ENCODE measurements around the gene BCAS1.
A peak's percentile ranks its signal among the peaks of the same experiment; 100 is the strongest.
"Not testable (repeated sequence)": the region's sequence is repeated elsewhere in the genome, so short reads cannot be mapped to it uniquely, and the experiment has no call there.

BCAS1 gene

DNA sequence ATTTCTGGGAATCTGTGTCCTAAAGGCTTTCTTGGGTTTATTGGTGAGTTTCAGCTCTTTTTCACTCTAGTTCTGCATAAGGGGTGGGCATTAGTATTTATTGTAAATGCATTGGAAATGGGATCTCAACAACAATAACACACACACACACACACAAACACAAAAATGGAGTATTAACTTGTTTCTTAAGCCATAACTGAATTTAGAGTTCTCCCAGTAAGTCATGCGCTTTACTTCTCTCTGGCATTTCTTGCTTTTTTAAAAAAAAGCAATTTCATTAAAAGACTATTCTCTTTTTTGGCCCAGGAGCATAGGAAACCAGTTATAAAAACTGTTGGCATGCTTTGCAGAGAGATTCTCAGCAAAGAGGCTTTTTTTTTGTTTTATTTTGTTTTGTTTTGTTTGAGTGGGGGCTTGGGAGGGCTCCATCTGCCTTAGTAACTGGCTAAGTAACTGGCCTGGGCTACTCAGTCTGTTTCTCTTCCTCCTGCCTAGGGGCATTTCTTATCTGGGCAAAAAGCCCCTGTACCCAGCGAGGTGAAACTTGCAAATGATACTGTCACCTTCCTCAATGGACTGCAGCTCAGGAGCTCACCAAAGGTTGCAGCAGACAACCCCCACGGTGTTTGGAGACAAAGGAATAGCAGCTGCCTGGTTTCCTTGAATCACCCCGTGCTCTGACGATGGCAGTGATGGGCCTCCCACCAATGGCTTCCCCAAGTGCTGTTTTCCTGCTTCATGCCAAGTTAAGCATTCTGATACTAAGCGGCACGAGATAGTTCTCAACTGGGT, 128.5 kb downstream of the BCAS1 start:
- no peak for DNase-seq (ENCODE audit: low read depth in 3 of 3)

DNA sequence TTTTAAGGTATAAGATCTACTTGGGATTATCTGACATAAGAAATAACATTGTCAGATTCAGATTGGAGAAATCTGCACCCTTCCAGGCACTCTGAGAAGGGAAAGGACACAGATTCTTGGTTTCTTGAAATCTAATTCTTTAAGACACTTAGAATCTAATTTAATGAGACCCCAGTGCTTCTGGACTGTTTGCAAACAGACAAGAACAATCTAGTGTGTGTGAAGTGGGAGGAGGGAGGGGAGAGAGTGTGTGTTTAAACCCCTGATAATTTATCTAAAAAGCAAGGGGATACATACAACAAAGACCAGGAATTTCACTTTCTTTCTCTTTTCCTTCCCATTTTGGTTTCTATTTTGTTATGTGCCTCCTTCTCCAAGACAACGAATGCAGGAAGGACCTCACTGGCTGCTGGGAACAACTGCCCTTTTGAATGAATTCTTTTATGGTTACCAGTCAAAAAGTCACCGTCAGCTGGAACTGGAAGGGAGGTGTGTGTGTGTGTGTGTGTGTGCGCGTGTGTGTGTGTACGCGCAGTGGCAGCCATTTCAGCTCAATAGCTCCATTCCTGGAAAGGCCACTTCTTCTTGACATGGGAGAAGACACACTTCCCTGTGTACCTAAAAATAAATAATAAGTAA, 129.4 kb downstream of the BCAS1 start:
- DNase-seq (ENCODE audit: low read depth in 3 of 3) = no peak

DNA sequence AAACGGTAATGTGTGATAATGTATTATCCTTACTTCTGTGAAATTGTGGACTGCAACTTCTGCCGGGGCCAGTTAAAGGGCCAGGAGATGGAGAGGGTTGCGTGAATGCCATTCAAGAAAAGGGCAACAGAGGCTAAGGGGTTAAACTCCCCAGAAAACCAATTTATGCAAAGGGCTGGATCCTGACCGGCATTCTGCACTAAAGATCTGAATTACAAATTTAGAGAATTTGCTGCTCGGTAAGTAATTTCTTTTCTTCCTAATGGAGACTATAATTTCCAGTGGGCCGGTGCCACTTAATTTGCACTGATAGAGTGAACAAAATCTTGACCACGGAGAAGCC, 130.1 kb downstream of the BCAS1 start:
- DNase-seq (ENCODE audit: low read depth in 3 of 3) = no peak

DNA sequence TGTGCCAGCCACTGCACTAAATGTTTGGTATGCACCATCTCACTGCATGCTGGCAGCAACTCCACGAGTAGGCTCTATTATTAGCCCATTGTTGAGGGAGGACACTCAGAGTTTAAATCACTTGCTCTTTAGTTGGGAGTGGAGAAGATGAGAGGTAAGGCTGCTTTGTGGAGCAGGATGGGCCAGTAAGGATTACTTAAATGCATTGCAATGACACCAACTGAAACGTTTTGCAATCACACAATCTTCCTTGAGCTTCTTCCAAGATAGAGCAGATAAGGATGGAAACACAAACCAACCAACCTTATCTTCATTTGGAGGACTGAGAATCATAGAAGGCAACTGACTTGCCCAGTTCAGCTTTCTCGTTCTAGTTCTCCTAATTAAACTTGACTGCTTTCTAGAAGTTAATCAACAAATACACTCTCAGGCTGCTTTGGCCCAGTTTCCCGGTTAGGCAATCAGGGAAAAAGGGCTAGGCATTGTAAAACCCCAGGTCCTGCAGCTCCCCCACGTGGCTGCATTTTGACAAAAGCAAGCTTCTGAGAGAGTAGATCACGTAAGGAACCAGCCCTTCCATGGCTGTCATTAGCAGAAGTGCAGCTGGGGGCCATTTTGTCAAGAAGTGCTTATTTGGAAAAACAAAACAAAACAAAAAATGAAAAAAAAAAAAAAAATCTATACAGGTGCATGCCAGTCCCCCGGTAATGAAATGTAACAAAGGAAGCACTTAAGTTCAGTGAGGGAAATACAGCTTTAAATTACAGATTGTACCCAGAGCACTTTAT, 130.6 kb downstream of the BCAS1 start:
- DNase-seq (ENCODE audit: low read depth in 3 of 3) = peak; percentile 50 to 65 (median 63)

DNA sequence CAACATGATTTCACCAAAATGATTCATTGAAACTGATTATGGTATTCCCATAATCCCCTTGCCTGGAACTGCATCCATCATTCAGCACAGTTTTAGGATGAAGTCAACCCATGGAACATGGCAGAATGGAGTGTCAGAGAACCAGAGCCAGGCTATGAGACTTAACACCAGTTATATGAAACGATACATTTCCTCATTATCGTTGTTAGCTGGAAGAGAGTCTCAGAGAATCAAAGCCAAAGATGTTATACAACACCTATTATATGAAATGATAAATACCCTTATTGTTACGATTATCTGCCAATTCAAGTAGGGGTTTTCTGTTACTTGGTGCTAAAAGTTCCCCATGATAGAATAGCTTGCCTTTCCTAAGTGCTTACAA, 131.2 kb downstream of the BCAS1 start:
- DNase-seq (ENCODE audit: low read depth in 3 of 3) = no peak

DNA sequence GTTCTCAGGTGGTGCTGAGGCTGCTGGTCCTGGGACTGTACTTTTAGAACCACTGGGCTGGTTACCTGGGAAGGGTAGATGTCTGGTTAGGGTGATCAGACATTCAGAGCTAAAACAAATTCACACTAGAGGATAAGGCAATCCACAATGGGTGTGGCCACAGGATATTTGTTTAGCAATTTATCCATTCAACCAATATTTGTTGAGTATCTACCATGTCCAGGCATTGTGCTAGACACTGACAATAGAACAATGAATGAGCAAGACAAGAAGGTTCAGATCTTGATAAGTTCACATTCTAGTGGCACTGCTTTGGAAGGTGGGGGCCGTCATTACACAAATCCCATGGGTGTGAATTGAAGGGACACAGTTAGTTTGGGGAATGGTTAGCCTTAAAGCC, 131.7 kb downstream of the BCAS1 start:
- DNase-seq (ENCODE audit: low read depth in 3 of 3) = no peak

DNA sequence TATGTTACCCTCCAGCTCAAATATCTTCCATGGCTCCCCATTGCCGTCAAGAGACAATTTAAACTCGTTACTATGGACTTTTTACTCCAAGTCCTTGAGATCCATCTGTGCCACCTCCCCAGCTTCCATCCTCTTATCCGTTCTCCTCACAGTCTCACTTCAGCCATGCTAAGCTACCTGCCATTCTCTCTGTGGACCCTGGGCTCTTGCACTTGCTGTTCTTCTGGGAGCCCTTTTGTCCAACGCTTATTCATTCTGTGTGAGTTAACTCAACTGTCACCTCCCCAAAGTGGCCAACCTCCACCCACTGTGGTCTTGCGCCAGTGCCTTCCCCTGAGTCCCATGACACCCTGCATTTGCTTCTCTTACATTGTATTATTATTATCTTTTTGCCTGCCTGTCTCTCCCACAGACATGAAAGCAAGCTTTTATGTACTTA, 132.4 kb downstream of the BCAS1 start:
- DNase-seq (ENCODE audit: low read depth in 3 of 3) = no peak

DNA sequence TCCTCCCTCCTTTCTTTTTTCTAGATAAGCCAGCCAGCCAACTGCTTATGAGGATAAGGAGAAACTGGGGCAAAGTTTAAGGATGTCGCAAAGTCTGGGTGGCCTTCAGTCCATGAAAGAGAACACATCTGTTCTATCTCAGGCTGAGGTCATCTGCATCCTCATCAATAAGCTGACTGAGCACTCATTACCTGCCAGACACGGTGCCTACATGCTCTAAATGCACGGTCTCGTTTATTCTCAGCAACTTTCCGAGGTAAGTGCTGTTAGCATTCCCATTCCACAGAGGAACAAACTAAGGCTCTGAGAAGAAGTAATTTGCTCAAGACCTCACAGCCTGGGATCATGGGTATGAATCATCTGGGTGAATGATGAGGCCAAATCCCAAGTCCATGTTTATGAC, 133.1 kb downstream of the BCAS1 start:
- DNase-seq (ENCODE audit: low read depth in 3 of 3) = no peak

DNA sequence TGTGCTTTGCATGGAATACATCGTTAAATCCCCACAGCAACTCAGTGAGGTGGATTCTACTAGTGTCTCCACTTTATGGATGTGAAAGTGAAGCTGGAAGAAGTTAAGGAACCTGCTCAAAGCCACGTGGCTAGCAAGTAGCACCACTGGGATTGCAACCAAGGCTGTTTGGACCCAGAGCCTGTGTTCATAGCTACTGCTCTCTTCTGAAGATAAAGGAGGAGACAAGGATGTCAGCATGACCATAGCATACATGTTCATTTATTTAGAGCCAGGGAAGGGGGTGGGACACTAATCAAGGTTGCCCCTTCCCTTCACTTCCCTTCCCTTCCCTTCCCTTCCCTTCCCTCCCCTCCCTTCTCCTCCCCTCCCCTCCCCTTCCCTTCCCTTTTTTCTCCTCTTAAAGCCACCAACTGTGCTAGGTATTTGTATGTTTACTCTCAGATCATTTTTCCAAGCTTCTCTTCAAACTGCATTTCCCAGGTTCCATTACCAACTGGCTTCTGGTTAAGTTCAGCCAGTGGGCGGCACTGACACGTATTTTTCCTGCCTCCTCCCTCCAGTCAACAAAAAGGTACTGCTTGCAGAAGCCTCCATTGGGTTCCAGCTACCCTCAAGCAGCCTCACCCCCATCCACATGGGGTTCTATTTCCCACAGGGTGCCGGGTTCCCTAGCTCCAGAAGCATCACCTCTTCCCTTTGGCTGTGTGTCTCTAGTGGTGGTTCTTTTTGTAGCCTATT, 134.9 kb downstream of the BCAS1 start:
- DNase-seq (ENCODE audit: low read depth in 3 of 3) = no peak

DNA sequence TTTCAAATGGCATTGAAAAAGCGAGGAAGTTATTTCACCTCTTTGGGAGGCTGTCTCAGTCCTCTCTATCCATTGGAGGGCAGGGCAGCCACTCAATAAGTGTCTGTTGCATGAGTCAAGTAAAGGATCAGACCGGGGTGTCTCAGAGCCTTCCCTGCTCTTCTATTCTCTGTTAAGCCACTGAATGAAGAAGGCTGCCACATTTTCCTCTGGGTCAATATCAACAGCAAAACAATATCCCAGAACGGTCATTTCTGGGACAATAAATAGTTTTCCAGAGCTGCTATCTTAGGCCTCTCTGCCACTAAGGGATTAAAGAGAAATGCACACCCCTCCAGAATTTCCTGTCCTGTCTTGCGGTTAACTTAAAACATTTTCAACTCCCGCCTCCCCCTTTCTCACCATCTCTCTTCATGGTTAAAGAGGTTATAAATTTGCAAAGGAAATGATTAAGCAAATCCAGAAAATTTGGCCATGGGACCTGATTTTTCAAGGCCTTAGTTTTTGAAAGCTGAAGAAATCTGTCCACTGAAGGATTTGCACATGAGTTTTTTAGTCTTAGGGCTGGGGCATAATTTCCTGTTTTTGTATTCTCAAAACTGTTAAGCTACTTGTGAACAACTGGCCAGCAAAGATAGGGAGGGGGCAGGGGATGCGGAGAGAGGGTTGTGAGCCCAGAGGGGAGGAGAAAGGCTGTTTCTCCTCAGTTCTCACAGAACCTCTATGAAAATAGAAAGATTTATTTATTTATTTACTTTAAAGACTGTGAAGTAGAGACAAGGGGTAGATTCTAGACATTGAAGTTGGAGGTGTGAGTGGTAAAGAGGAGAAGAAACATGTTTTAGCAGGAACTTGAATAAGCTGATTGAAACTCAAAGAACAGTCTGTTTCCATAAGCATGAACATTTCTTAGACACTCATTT, 135.7 kb downstream of the BCAS1 start:
- no peak for DNase-seq (ENCODE audit: low read depth in 3 of 3)

DNA sequence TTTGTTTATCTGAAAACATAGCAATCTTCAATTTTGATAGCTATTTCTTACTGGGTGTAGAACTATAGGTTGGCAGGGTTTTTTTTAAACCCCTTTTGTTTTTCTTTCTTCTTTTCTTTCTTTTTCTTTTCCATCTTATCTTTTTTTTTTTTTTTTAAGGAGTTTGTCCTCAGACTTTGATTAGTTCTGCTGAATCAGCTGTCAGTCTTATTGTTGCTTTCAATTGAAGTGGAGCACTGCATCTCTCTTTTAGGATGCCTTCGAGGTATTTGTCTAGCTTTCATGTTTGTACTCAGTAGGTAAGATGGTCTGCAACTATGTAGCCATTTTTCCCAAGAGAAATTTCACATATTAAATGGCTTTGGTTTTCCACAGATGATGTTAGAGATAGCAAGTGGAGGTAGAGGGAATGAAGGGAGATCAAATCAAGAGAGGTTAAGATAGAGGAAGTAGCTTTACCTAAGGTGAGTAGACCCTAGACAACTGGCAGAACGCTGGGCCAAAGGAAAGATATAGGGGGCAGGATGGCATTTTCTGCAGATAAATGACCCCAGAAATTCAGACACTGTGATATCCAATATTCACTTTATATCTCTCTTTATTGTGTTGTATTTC, 137.1 kb downstream of the BCAS1 start:
- no peak for DNase-seq (ENCODE audit: low read depth in 3 of 3)

DNA sequence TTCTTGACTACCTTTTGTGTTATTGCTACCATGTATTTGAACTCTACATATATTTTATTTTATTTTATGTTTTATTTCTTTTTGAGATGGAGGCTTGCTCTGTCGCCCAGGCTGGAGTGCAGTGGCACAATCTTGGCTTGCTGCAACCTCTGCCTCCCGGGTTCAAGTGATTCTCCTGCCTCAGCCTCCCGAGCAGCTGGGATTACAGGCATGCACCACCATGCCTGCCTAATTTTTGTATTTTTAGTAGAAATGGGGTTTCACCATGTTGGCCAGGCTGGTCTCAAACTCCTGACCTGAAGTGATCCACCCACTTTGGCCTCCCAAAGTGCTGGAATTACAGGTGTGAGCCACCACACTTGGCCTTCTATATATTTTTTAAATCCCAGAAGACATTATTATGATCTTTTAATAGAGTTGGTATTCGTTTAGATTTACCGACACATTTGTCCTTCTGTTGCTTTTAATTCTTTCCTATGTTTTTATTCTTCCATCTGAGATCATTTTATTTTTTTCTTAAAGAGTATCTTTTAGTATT, 137.7 kb downstream of the BCAS1 start:
- DNase-seq (ENCODE audit: low read depth in 3 of 3) = not testable (repeated sequence)

DNA sequence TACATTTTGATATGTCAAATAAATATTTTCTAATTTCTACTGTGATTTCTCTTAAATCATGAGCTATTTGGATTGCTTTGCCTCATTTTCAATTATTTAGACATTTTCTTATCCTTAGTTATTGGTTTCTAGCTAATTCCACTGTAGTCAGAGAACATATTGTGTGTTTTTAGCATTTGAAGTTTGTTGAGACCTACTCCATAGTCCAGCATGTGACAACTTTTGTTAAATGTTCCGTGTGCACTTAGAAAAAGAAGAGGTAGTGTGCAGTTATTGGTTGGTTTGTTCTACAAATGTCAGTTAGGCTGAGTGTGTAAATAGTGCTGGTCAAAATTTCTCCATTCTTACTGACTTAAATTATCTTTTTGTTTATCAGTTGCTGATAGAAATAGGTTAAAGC, 138.8 kb downstream of the BCAS1 start:
- no peak for DNase-seq (ENCODE audit: low read depth in 3 of 3)

DNA sequence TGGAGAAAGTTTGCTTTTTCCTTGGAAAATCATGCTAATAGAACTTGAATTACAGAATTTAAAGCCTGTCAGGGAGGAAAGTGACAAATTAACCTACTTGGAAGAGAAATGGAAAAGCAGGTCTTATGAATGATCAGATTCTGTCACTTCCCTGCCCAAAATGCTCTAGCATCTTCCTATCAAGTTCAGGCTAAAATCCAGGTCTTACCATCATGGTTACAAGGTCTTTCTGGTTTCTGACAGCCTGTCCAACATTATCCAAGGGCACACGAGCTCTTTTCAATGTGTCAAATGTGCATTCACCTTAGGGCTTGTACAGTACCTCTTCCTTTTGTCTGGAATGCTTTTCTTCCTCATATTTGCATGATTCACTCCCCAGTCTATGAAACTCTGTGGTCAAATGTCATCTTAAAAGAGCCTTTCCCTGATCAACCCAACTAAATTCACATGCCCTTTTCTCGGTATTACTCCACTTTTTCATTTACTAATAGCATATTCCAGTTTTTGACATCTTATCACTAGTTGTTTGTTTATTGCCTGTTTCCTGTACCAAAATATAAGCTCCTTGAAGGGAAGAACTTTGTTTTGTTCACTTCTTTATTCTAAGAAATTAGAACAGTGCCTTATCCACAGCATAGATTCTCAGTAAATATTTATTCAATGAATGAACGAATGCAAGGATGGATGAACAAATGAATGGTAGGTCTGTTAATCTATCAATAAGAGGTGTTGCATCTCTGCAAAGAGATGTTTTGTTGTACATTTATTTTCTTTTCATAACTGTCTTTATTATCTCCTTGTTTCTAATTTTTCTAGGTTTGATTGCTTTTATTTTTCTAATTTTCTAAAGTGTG, 139.5 kb downstream of the BCAS1 start:
- DNase-seq (ENCODE audit: low read depth in 3 of 3) = no peak

DNA sequence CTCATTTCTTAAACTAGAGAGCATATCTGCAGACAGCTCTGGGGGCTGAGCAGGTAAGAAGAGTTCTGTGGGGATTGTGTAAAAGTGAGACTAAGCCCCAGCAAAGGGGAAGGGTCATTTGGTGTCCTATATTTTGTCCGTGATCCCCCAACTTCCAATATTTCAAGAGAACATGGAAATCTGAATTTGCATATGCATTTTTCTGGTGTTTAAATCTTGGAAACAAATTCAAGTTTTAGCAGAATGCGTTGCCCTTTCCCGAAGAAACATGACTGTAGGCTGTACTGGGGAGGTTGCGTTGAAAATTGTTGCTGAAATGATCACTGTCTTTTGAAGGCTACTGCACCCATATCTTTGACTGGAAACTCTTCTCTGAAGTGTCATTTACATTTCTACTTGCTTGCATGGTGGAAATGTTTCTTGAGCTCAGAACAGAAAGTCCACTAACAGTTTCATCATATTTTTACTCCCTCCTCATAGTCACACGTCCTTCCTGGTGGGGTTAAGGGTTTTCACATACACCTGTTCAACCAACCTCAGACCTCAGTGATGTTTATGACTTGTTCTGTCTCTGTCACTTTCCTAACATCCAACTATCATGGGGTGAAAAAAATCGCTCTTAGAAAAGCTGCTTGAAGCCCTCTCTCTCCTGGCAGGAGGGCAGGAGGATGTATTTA, 140.3 kb downstream of the BCAS1 start:
- no peak for DNase-seq (ENCODE audit: low read depth in 3 of 3)

DNA sequence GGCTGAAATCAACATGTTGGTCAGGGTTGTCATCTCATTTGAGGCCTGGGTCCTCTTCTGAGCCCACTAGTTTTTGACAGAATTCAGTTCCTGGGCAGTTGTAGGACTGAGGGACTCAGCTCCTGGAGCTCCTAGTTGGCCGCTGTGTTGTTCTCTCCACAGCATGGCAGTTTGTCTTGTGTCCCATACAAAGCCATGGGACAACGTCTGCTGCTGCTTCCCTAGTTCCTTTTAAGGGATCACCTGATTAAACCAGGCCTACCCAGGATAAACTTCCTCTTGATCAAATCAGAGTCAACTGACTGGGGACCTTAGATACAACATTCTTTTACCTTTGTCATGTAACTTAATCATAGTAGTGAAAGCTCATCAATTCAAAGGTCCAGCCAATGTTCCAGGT, 141.0 kb downstream of the BCAS1 start:
- no peak for DNase-seq (ENCODE audit: low read depth in 3 of 3)

DNA sequence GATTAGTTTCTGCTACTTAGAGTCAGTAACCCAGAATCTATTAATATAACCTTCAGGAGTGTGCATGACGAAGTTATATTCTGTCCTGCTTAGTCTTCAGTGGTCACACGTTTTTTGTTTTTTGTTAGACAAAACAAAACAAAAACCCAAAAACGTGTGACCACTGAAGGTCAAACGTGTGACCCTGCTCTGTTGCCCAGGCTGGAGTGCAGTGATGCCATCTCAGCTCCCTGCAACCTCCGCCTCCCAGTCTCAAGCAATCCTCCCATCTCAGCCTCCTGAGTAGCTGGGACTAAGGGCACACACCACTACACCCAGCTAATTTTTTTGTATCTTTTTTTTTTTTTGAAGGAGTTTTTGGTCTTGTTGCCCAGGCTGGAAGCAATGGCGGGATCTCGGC, 142.4 kb downstream of the BCAS1 start:
- DNase-seq (ENCODE audit: low read depth in 3 of 3) = no peak

DNA sequence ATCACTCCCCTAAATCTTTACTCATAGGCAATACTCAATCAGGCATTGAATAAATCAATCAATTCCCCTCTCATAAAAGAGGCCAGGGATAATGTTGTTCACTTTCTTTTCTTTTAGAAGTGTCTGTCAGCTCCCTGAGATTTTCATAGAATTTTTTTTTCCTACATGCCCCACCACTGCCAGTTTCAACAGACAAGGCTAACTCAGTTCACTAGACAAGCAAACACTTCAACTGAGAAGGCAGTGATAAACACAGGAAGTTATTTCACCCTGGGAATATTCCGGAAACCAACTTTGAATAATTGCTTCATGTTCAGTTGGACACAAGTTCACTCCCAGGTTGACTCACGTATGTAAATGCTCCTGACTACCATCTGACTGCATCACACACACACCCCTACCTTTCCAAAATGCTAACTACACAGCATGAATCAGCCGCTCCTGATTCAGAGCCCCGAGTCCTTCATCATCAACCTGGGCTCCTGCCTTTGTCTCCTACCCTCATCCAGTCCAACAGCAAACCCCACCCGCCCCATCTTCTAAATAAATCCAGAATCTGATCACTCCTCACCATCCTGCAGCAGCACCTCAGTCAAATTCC, 143.9 kb downstream of the BCAS1 start:
- DNase-seq (ENCODE audit: low read depth in 3 of 3) = no peak

Data from stimulated activated CD4-positive, alpha-beta T cell treated with anti-CD3 and anti-CD28 coated beads, TNF-alpha, amount 100 ng/mL, for 48 hours (primary cell).